HepG2 (cell line): ENCODE data around the gene SNRNP48. TPM values are rescaled to one million over a fixed set of nuclear protein-coding genes. Genes with fewer than 3 reads are reported as not detected.

Experiments
- ATAC-seq: fragments of 200-7000 bp; cut with Tn5 transposase; 3 replicates; pipeline ENCODE4 v1.9.1; 2020; ENCODE audit warnings: mild to moderate bottlenecking, moderate library complexity
- BruUV-seq: library from RNA; stranded (reverse); fragments of 400-500 nt; replicated peaks from 2 replicates; lab custom pipeline; 2021; lab: Mats Ljungman, UMichigan
- CTCF ChIA-PET: fragments of 300-600 bp; formaldehyde crosslinking; extraction: SDS; loops from one replicate; lab custom pipeline; 2021; ENCODE audit warnings: low total read pairs, inconsistent platforms, low intra/inter-chr PET ratio; lab: Yijun Ruan, JAX
- POLR2A ChIA-PET: fragments of 350-600 bp; sonication (Branson Sonifier 250); formaldehyde crosslinking; loops from one replicate; lab custom pipeline; 2020; ENCODE audit warnings: antibody characterized with exemption, inconsistent platforms; lab: Yijun Ruan, JAX
- DNase-seq: peaks from one replicate; pipeline ENCODE4 v3.0.0-alpha.2; 2015; ENCODE audit warnings: low spot score
- FAIRE-seq: peaks from 3 replicates; lab custom pipeline; 2011; peaks lifted over from hg19 to GRCh38; lab: Jason Lieb, UNC
- H2AFZ ChIP-seq: one replicate; pipeline ENCODE4 v1.6.1; 2011; ENCODE audit warnings: low read length, inconsistent platforms
- H3K27ac ChIP-seq: fragments of 300-600 bp; 3 replicates; pipeline ENCODE4 v1.8.0; 2011; ENCODE audit warnings: mixed run types, mild to moderate bottlenecking, mixed read lengths, low read length, inconsistent platforms; ENCODE audit not compliant: insufficient read depth; ENCODE audit errors: extremely low read length
- H3K27me3 ChIP-seq, 2 experiments: fragments of 200-600 bp in 1 of 2; 2 replicates in 1 of 2; 3 replicates in 1 of 2; pipeline versions ENCODE4 v1.6.0 to v1.8.0; 2011; ENCODE audit warnings: low read length in 2 of 2, mild to moderate bottlenecking in 2 of 2, moderate library complexity in 2 of 2, inconsistent platforms in 1 of 2; ENCODE audit not compliant: insufficient read depth in 2 of 2, control insufficient read depth in 1 of 2
- H3K36me3 ChIP-seq, 2 experiments: fragments of 200-600 bp in 1 of 2; replicated peaks in 1 of 2; 2 replicates in 1 of 2; 3 replicates in 1 of 2; pipeline versions ENCODE4 v1.5.1 to v1.8.0; 2011; ENCODE audit warnings: low read length in 2 of 2, inconsistent platforms in 1 of 2; ENCODE audit not compliant: insufficient read depth in 2 of 2, control insufficient read depth in 1 of 2
- H3K4me1 ChIP-seq: 2 replicates; pipeline ENCODE4 v1.5.1; 2012; ENCODE audit warnings: low read length, inconsistent platforms; ENCODE audit not compliant: insufficient read depth
- H3K4me2 ChIP-seq: 2 replicates; pipeline ENCODE4 v1.6.0; 2011; ENCODE audit warnings: low read depth, low read length, inconsistent platforms
- H3K4me3 ChIP-seq, 3 experiments: fragments of 200-600 bp in 1 of 3; sonication (generic), shearing (Covaris generic) in 1 of 3; replicated peaks in 1 of 3; 2 replicates each; pipeline ENCODE4 v1.5.1; 2011 to 2016; ENCODE audit warnings: low read length in 3 of 3, inconsistent platforms in 2 of 3, low read depth in 2 of 3, mild to moderate bottlenecking in 2 of 3, control low read depth in 1 of 3, mixed read lengths in 1 of 3; ENCODE audit not compliant: insufficient read depth in 1 of 3
- H3K79me2 ChIP-seq: one replicate; pipeline ENCODE4 v1.6.1; 2011; ENCODE audit warnings: low read length, inconsistent platforms; ENCODE audit not compliant: insufficient read depth
- H3K9ac ChIP-seq: 2 replicates; pipeline ENCODE4 v1.6.0; 2011; ENCODE audit warnings: mild to moderate bottlenecking, low read depth, low read length, inconsistent platforms; ENCODE audit not compliant: insufficient read depth
- H3K9me3 ChIP-seq: 2 replicates; pipeline ENCODE4 v1.5.1; 2012; ENCODE audit warnings: mild to moderate bottlenecking, low read length
- H4K20me1 ChIP-seq: 2 replicates; pipeline ENCODE4 v1.6.0; 2011; ENCODE audit warnings: inconsistent platforms, mild to moderate bottlenecking, low read length, moderate library complexity; ENCODE audit not compliant: insufficient read depth
- EP300 ChIP-seq, 3 experiments: sonication (generic) in 1 of 3; formaldehyde crosslinking in 1 of 3; IDR thresholded peaks; 2 replicates each; pipeline versions ENCODE4 v1.5.1 to v1.6.1; 2011 to 2020; ENCODE audit warnings: low read depth in 2 of 3, low read length in 2 of 3, borderline replicate concordance in 1 of 3, improper control_type of control experiment in 1 of 3, mild to moderate bottlenecking in 1 of 3, missing genetic modification reagents in 1 of 3, moderate library complexity in 1 of 3
- HNRNPH1 ChIP-seq: fragments of 200-400 bp; formaldehyde crosslinking; optimal IDR thresholded peaks from 2 replicates; pipeline ENCODE3; 2017; ENCODE audit warnings: mild to moderate bottlenecking, low read depth, low read length
- HNRNPK ChIP-seq: fragments of 200-400 bp; formaldehyde crosslinking; IDR thresholded peaks from 2 replicates; pipeline ENCODE4 v1.6.1; 2018; ENCODE audit warnings: low read length, low read depth, moderate library complexity, mild to moderate bottlenecking; ENCODE audit not compliant: poor library complexity, severe bottlenecking
- PCBP1 ChIP-seq: fragments of 200-400 bp; formaldehyde crosslinking; IDR thresholded peaks from 2 replicates; pipeline ENCODE4 v1.6.1; 2017; ENCODE audit warnings: mild to moderate bottlenecking, low read depth, low read length, borderline replicate concordance
- SAP130 ChIP-seq: IDR thresholded peaks from 2 replicates; pipeline ENCODE4 v1.6.1; 2016; ENCODE audit warnings: low read depth
- TAF15 ChIP-seq: fragments of 200-400 bp; formaldehyde crosslinking; IDR thresholded peaks from one replicate; pipeline ENCODE4 v1.6.1; 2018; ENCODE audit warnings: mild to moderate bottlenecking, low read depth, low read length; ENCODE audit not compliant: poor library complexity, severe bottlenecking
- ZNF12 ChIP-seq: sonication (generic); formaldehyde crosslinking; IDR thresholded peaks from 2 replicates; pipeline ENCODE4 v1.5.0; 2020; ENCODE audit warnings: missing genetic modification reagents
- ZNF24 ChIP-seq: fragments of 450-650 bp; IDR thresholded peaks from 2 replicates; pipeline ENCODE4 v1.6.1; 2017; ENCODE audit warnings: antibody characterized with exemption, mild to moderate bottlenecking
- ZNF556 ChIP-seq: sonication (generic); formaldehyde crosslinking; IDR thresholded peaks from 2 replicates; pipeline ENCODE4 v1.4.0; 2020; ENCODE audit warnings: mild to moderate bottlenecking, missing genetic modification reagents, borderline replicate concordance
- ZNF674 ChIP-seq: sonication (generic); formaldehyde crosslinking; IDR thresholded peaks from 2 replicates; pipeline ENCODE4 v1.5.0; 2020; ENCODE audit warnings: low read depth, mild to moderate bottlenecking, missing genetic modification reagents
- ZNF747 ChIP-seq: sonication (generic); formaldehyde crosslinking; IDR thresholded peaks from 2 replicates; pipeline ENCODE4 v1.8.1; 2023; ENCODE audit warnings: missing genetic modification reagents, mild to moderate bottlenecking, borderline replicate concordance
- ZNF772 ChIP-seq: sonication (generic); formaldehyde crosslinking; IDR thresholded peaks from 2 replicates; pipeline ENCODE4 v1.5.0; 2020; ENCODE audit warnings: mild to moderate bottlenecking, missing genetic modification reagents
- ZSCAN29 ChIP-seq: sonication (generic); formaldehyde crosslinking; conservative IDR thresholded peaks from 2 replicates; pipeline ENCODE4 v1.4.0; 2020; ENCODE audit warnings: mild to moderate bottlenecking, missing genetic modification reagents
- WGBS: methylation state at CpG from one replicate; pipeline ENCODE4 v1.1.6; 2017; ENCODE audit warnings: low lambda C conversion rate; 5-methylcytosine and 5-hydroxymethylcytosine counted together
- in situ Hi-C: cut with HindIII; loops from 2 replicates; pipeline ENCODE4 v1.10.0; 2017; ENCODE audit warnings: low pct_unique_long_range_greater_than_20kb; ENCODE audit not compliant: extremely low pct_ligation_motif_present
- intact Hi-C: fragments of 100-400 bp; cut with micrococcal nuclease; formaldehyde crosslinking; loops from one replicate; pipeline ENCODE4 v1.10.0; 2022; ENCODE audit not compliant: unreplicated experiment
- polyA plus RNA-seq, 8 experiments: library from polyadenylated mRNA; depleted of rRNA in 3 of 8; stranded (reverse) in 7 of 8; unstranded in 1 of 8; fragments of >200 nt; fragmentation: Illumina TruSeq in 4 of 8; extraction: Trizol in 4 of 8; gene quantifications; 2 replicates each; pipeline versions ENCODE4 v1.2.1 to v1.2.3, GENCODE V29; 2011 to 2016; ENCODE audit warnings: low read depth in 4 of 8, missing spikeins in 1 of 8, mixed read lengths in 1 of 8; ENCODE audit not compliant: insufficient read depth in 1 of 8
- total RNA-seq, 5 experiments: library from RNA; depleted of rRNA; stranded (reverse); fragments of >200 nt; fragmentation: Illumina TruSeq; extraction: Trizol; gene quantifications; 2 replicates each; pipeline ENCODE4 v1.2.3, GENCODE V29; 2016; ENCODE audit warnings: low read depth in 1 of 5
- TF ChIP-seq, protein P1 (sequence below): sonication (generic); formaldehyde crosslinking; IDR thresholded peaks from 2 replicates; pipeline ENCODE4 v1.5.1; 2020; ENCODE audit warnings: missing genetic modification reagents, mild to moderate bottlenecking, borderline replicate concordance
- TF ChIP-seq, protein P2 (sequence below): sonication (generic); formaldehyde crosslinking; IDR thresholded peaks from 2 replicates; pipeline ENCODE4 v1.8.1; 2023; ENCODE audit warnings: mild to moderate bottlenecking, inconsistent platforms, moderate library complexity, missing genetic modification reagents, borderline replicate concordance
- TF ChIP-seq, protein P3 (sequence below): sonication (generic); formaldehyde crosslinking; IDR thresholded peaks from 2 replicates; pipeline ENCODE4 v1.4.0; 2020; ENCODE audit warnings: mild to moderate bottlenecking, missing genetic modification reagents

SNRNP48 gene
- total and polyA plus RNA-seq, 2 of the 13 experiments (the other 11 are each of a cell fraction or from before 2014, with no cell fraction given) = 17.5 to 47.5 TPM

DNA sequence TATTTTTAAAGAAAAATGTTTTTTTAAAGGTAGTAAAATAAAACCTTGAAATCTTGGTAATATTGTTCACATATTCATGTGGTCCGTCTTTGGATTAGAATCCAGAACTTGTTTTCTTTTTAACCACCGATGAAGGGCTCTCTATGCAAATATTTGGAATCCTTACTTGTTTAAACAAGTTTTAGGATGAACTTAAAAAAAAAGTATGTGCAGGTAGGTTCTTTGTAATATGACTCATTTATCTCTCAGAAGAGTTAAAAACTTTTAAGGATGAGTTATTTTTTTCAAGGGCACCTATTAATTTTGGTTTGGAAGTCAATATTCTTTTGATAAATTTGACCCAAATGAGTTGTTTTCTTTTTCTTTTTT lies 39.6 kb upstream of the SNRNP48 start:
- Histone ChIP-seq H3K9ac (peak overlapping the region; percentile 54), H3K36me3 (peaks cover 7 to 34% of the 10 kb centered on the region in 2 experiments), H3K79me2 (peaks cover 85% of the 10 kb centered on the region), H3K9me3 (no peaks in the 10 kb centered on the region), H3K4me3 (peak overlapping the region in 2 of 3 experiments; percentile 36 to 49; a peak in 1 of 6 replicates), H4K20me1 (peaks cover 10% of the 10 kb centered on the region; the same call in 1 of the 2 replicates), H3K4me1 (peaks cover 100% of the 10 kb centered on the region), H3K27me3 (no peaks in the 10 kb centered on the region), H2AFZ (no peak overlapping the region), H3K4me2 (peak overlapping the region; percentile 97), H3K27ac (peak overlapping the region; percentile 90)
- ChIA-PET POLR2A (interaction anchor here (3.2 to 6.9 kb wide), 2 partner anchors 10 kb away, joined by 15 to 132 read pairs; partner anchors contain the start of gene DSP), CTCF (no interaction called here)
- DNase-seq (peak; percentile 88), FAIRE-seq (peak; percentile 40), ATAC-seq (no peak)
- intact Hi-C loops = no loop called here
- in situ Hi-C loops = no loop called here
- BruUV-seq = no TSS peak
- 2% methylated on average over 2 of the region's 2 CpGs for WGBS
- no peak for TF ChIP-seq TAF15
- TF ChIP-seq, protein P1, sequence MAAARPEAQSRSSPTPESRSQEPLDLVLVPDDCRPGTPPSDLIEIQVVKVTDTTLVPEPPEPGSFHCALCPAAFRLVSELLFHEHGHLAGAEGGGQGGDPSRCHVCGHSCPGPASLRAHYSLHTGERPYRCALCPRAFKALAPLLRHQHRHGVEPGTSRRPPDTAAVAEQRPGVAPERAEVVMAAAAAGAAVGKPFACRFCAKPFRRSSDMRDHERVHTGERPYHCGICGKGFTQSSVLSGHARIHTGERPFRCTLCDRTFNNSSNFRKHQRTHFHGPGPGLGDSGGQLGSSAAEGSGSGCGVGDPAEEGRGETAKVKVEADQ (CRISPR knock-in tag) = no peak
- no peak for TF ChIP-seq ZNF747 (CRISPR knock-in tag)
- TF ChIP-seq ZNF674 (CRISPR knock-in tag) = no peak
- TF ChIP-seq HNRNPK = no peak
- TF ChIP-seq ZNF24 = no peak
- TF ChIP-seq HNRNPH1 = no peak
- TF ChIP-seq, protein P2, sequence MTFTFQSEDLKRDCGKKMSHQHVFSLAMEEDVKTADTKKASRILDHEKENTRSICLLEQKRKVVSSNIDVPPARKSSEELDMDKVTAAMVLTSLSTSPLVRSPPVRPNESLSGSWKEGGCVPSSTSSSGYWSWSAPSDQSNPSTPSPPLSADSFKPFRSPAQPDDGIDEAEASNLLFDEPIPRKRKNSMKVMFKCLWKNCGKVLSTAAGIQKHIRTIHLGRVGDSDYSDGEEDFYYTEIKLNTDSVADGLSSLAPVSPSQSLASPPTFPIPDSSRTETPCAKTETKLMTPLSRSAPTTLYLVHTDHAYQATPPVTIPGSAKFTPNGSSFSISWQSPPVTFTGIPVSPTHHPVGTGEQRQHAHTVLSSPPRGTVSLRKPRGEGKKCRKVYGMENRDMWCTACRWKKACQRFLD = no peak
- no peak for TF ChIP-seq ZNF556 (CRISPR knock-in tag)
- TF ChIP-seq ZSCAN29 (CRISPR knock-in tag) = no peak
- TF ChIP-seq, protein P3, sequence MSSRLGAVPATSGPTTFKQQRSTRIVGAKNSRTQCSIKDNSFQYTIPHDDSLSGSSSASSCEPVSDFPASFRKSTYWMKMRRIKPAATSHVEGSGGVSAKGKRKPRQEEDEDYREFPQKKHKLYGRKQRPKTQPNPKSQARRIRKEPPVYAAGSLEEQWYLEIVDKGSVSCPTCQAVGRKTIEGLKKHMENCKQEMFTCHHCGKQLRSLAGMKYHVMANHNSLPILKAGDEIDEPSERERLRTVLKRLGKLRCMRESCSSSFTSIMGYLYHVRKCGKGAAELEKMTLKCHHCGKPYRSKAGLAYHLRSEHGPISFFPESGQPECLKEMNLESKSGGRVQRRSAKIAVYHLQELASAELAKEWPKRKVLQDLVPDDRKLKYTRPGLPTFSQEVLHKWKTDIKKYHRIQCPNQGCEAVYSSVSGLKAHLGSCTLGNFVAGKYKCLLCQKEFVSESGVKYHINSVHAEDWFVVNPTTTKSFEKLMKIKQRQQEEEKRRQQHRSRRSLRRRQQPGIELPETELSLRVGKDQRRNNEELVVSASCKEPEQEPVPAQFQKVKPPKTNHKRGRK (CRISPR knock-in tag) = no peak
- peak in 1 of 2 experiments; percentile 89; a peak in 2 of 4 replicates for TF ChIP-seq EP300 (IDR thresholded peaks at IDR 0.05; ENCODE audit: low read depth in 2 of 2, low read length in 2 of 2)
- TF ChIP-seq EP300 (CRISPR knock-in tag; IDR thresholded peaks at IDR 0.05; ENCODE audit: borderline replicate concordance) = no peak
- TF ChIP-seq SAP130 (CRISPR knock-in tag) = peak; percentile 80
- no peak for TF ChIP-seq PCBP1
- TF ChIP-seq ZNF12 (CRISPR knock-in tag) = no peak
- no peak for TF ChIP-seq ZNF772 (CRISPR knock-in tag)
